Measurements from ENCODE around the gene PCDH9. TPM values are rescaled to one million over a fixed set of nuclear protein-coding genes. Genes with fewer than 3 reads are reported as not detected.

The PCDH9 gene
- total RNA-seq, 1 experiment from 2014 or later = 0.11 TPM

GRCh38 chr13:67070306-67070705, 159.8 kb downstream of the PCDH9 start:
- H3K9me3 ChIP-seq = no peaks in the 10 kb centered on the region
- H3K36me3 Mint-ChIP-seq (ENCODE audit: insufficient read depth, unreplicated experiment) = no peaks in the 10 kb centered on the region
- H3K4me3 ChIP-seq (ENCODE audit: low read depth, low read length) = no peak overlapping the region
- no TSS peak for BruUV-seq (replicated peaks)
- no peak for DNase-seq
- no peaks in the 10 kb centered on the region for H3K36me3 ChIP-seq (ENCODE audit: control insufficient read depth, insufficient read depth, low read length)
- H3K4me1 ChIP-seq = no peaks in the 10 kb centered on the region
- POLR2A ChIA-PET = no interaction called here
- no peak for TF ChIP-seq CTCF (IDR thresholded peaks at IDR 0.05; ENCODE audit: insufficient read depth in 1 of 2, low read depth in 1 of 2, low read length in 1 of 2, severe bottlenecking in 1 of 2, unreplicated experiment in 1 of 2)
- intact Hi-C loops (cut with micrococcal nuclease; ENCODE audit: unreplicated experiment) = no loop called here
- CTCF ChIA-PET = no interaction called here
- no peaks in the 10 kb centered on the region for H3K9me3 Mint-ChIP-seq (ENCODE audit: unreplicated experiment)
- no peak overlapping the region for H3K4me3 Mint-ChIP-seq (ENCODE audit: unreplicated experiment)
- H3K27ac Mint-ChIP-seq (ENCODE audit: unreplicated experiment) = no peak overlapping the region
- H3K4me1 Mint-ChIP-seq (ENCODE audit: low read depth, unreplicated experiment) = no peaks in the 10 kb centered on the region
- H3K27me3 Mint-ChIP-seq (ENCODE audit: insufficient read depth, unreplicated experiment) = no peaks in the 10 kb centered on the region
- no peaks in the 10 kb centered on the region for H3K27me3 ChIP-seq (replicated peaks; ENCODE audit: control insufficient read depth, insufficient read depth, low read length)

- Mint-ChIP-seq H3K4me3 (ENCODE audit: unreplicated experiment) (no peak overlapping the region), H3K36me3 (ENCODE audit: insufficient read depth, unreplicated experiment) (no peaks in the 10 kb centered on the region), H3K27ac (ENCODE audit: unreplicated experiment) (no peak overlapping the region), H3K4me1 (ENCODE audit: low read depth, unreplicated experiment) (no peaks in the 10 kb centered on the region), H3K27me3 (ENCODE audit: insufficient read depth, unreplicated experiment) (no peaks in the 10 kb centered on the region), H3K9me3 (ENCODE audit: unreplicated experiment) (no peaks in the 10 kb centered on the region)
- Histone ChIP-seq H3K4me1 (no peaks in the 10 kb centered on the region), H3K9me3 (no peaks in the 10 kb centered on the region), H3K4me3 (ENCODE audit: low read depth, low read length) (no peak overlapping the region), H3K27me3 (replicated peaks; ENCODE audit: control insufficient read depth, insufficient read depth, low read length) (no peaks in the 10 kb centered on the region), H3K36me3 (ENCODE audit: control insufficient read depth, insufficient read depth, low read length) (no peaks in the 10 kb centered on the region)
- intact Hi-C loops (cut with micrococcal nuclease; ENCODE audit: unreplicated experiment) = no loop called here
- TF ChIP-seq CTCF (IDR thresholded peaks at IDR 0.05; ENCODE audit: insufficient read depth in 1 of 2, low read depth in 1 of 2, low read length in 1 of 2, severe bottlenecking in 1 of 2, unreplicated experiment in 1 of 2) = no peak
- no TSS peak for BruUV-seq (replicated peaks)
- POLR2A ChIA-PET = no interaction called here
- DNase-seq = no peak
- CTCF ChIA-PET = no interaction called here
Observed at GRCh38 chr13:67069117-67069767, 160.9 kb downstream of the PCDH9 start.

- no peaks in the 10 kb centered on the region for H3K27me3 Mint-ChIP-seq (ENCODE audit: insufficient read depth, unreplicated experiment)
- no peaks in the 10 kb centered on the region for H3K36me3 Mint-ChIP-seq (ENCODE audit: insufficient read depth, unreplicated experiment)
- no peaks in the 10 kb centered on the region for H3K4me1 ChIP-seq
- H3K9me3 Mint-ChIP-seq (ENCODE audit: unreplicated experiment) = no peaks in the 10 kb centered on the region
- H3K4me3 Mint-ChIP-seq (ENCODE audit: unreplicated experiment) = no peak overlapping the region
- no peak for DNase-seq
- no peaks in the 10 kb centered on the region for H3K4me1 Mint-ChIP-seq (ENCODE audit: low read depth, unreplicated experiment)
- H3K36me3 ChIP-seq (ENCODE audit: control insufficient read depth, insufficient read depth, low read length) = no peaks in the 10 kb centered on the region
- no peaks in the 10 kb centered on the region for H3K27me3 ChIP-seq (replicated peaks; ENCODE audit: control insufficient read depth, insufficient read depth, low read length)
- H3K4me3 ChIP-seq (ENCODE audit: low read depth, low read length) = no peak overlapping the region
- intact Hi-C loops (cut with micrococcal nuclease; ENCODE audit: unreplicated experiment) = no loop called here
- no peaks in the 10 kb centered on the region for H3K9me3 ChIP-seq
- H3K27ac Mint-ChIP-seq (ENCODE audit: unreplicated experiment) = no peak overlapping the region
- no peak for TF ChIP-seq CTCF (IDR thresholded peaks at IDR 0.05; ENCODE audit: insufficient read depth in 1 of 2, low read depth in 1 of 2, low read length in 1 of 2, severe bottlenecking in 1 of 2, unreplicated experiment in 1 of 2)
- CTCF ChIA-PET = no interaction called here
- BruUV-seq (replicated peaks) = no TSS peak
- POLR2A ChIA-PET = no interaction called here
Observed at GRCh38 chr13:67064920-67065319, 165.2 kb downstream of the PCDH9 start.

All from Caco-2 (cell line).